ENCODE measurements around the gene TGFB3.

DNA sequence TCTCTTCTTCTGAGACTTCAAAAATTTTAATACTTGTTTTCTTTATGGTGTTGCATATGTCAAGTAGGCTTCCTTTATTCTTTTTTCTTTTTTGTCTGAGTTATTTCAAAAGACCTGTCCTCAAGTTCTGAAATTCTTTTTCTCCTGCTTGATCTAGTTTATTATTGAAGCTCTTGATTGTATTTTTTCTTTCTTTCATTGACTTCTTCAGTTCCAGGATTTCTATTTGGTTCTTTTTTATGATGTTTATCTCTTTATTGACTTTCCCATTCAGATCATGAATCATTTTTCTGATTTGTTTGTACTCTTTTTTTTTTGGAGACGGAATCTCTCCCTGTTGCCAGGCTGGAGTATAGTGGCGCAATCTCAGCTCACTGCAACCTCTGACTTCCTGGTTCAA, 37.9 kb upstream of the TGFB3 start:
- TF ChIP-seq, protein P1, sequence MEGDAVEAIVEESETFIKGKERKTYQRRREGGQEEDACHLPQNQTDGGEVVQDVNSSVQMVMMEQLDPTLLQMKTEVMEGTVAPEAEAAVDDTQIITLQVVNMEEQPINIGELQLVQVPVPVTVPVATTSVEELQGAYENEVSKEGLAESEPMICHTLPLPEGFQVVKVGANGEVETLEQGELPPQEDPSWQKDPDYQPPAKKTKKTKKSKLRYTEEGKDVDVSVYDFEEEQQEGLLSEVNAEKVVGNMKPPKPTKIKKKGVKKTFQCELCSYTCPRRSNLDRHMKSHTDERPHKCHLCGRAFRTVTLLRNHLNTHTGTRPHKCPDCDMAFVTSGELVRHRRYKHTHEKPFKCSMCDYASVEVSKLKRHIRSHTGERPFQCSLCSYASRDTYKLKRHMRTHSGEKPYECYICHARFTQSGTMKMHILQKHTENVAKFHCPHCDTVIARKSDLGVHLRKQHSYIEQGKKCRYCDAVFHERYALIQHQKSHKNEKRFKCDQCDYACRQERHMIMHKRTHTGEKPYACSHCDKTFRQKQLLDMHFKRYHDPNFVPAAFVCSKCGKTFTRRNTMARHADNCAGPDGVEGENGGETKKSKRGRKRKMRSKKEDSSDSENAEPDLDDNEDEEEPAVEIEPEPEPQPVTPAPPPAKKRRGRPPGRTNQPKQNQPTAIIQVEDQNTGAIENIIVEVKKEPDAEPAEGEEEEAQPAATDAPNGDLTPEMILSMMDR (IDR thresholded peaks at IDR 0.05) = no peak
- TF ChIP-seq POLR2A (IDR thresholded peaks at IDR 0.05) = no peak

Measured in adrenal gland (tissue), 5 donors.